ENCODE measurements around the gene MUSTN1.

MUSTN1 gene

GRCh38 chr3:52831500-52832301 is 3.1 kb downstream of the MUSTN1 start:
- Mint-ChIP-seq H3K27me3 (ENCODE audit: low read depth) (no peaks in the 10 kb centered on the region), H3K9me3 (no peaks in the 10 kb centered on the region), H3K27ac (no peak overlapping the region)

DNA sequence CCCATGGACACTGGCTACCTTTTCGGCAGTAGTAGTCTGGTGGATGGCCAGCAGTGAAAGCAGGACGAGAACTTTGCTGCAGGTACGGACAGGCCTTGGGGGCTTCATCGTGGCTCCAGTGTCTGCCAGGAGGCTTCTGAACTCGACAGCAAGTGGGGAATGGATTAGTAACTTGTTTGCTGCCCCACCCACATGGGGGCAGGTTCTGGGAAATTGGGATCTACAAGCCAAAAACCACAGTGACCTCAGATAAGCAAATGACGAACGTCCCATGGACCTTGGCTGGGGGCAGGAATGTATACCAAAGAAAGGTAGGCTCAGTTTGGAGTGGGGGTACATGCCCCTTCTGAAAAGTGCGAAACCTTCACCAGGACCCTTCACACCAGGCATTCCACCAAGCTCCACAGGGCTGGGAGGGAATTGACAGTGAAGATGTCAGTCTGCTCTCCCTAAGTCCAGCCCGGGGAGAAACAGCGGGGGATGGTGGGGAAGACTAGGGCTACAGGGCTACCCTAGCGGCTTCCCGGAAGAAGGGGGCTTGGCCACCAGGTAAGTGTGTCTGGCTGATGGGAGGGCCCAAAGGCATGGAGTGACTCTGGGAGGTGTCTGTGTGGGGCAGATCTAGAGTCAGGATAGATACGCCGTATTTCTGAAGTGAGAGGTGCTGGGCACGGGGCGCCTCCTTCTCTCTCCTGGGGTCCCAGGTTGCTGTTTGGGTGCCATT is 4.1 kb downstream of the MUSTN1 start, which contains the start of gene ITIH4:
TSS of gene ITIH4 (minus strand) at position 138 of the 724 bp plus-strand sequence. CDS start at position 108, 30 bp downstream.
- no peak within 1 kb of the TSS for H3K4me3 Mint-ChIP-seq
- peak within 1 kb of the TSS; percentile 15 for H3K27ac Mint-ChIP-seq

More at GRCh38 chr3:52831500-52832301, 3.1 kb downstream of the MUSTN1 start:
- H3K36me3 Mint-ChIP-seq (ENCODE audit: low read depth), result peaks cover 2% of the 10 kb centered on the region
- H3K4me1 Mint-ChIP-seq (ENCODE audit: low read depth), result peaks cover 4% of the 10 kb centered on the region
- no peak overlapping the region for H3K4me3 Mint-ChIP-seq

GRCh38 chr3:52829906-52830463 is 4.8 kb downstream of the MUSTN1 start:
- no peaks in the 10 kb centered on the region for H3K36me3 Mint-ChIP-seq (ENCODE audit: low read depth)
- H3K9me3 Mint-ChIP-seq, result no peaks in the 10 kb centered on the region
- H3K4me3 Mint-ChIP-seq, result no peak overlapping the region
- no peaks in the 10 kb centered on the region for H3K4me1 Mint-ChIP-seq (ENCODE audit: low read depth)
- no peaks in the 10 kb centered on the region for H3K27me3 Mint-ChIP-seq (ENCODE audit: low read depth)
- no peak overlapping the region for H3K27ac Mint-ChIP-seq

More for the DNA sequence above, 4.1 kb downstream of the MUSTN1 start, which contains the start of gene ITIH4:
- H3K9me3 Mint-ChIP-seq, result no peaks in the 10 kb centered on the region
- no peaks in the 10 kb centered on the region for H3K4me1 Mint-ChIP-seq (ENCODE audit: low read depth)
- H3K36me3 Mint-ChIP-seq (ENCODE audit: low read depth), result peaks cover 2% of the 10 kb centered on the region
- no peaks in the 10 kb centered on the region for H3K27me3 Mint-ChIP-seq (ENCODE audit: low read depth)

- Mint-ChIP-seq H3K27me3 (ENCODE audit: low read depth) (no peaks in the 10 kb centered on the region), H3K36me3 (ENCODE audit: low read depth) (no peaks in the 10 kb centered on the region), H3K27ac (no peak overlapping the region), H3K9me3 (no peaks in the 10 kb centered on the region), H3K4me1 (ENCODE audit: low read depth) (no peaks in the 10 kb centered on the region), H3K4me3 (no peak overlapping the region)
Measured at GRCh38 chr3:52829482-52829881, 5.3 kb downstream of the MUSTN1 start.

DNA sequence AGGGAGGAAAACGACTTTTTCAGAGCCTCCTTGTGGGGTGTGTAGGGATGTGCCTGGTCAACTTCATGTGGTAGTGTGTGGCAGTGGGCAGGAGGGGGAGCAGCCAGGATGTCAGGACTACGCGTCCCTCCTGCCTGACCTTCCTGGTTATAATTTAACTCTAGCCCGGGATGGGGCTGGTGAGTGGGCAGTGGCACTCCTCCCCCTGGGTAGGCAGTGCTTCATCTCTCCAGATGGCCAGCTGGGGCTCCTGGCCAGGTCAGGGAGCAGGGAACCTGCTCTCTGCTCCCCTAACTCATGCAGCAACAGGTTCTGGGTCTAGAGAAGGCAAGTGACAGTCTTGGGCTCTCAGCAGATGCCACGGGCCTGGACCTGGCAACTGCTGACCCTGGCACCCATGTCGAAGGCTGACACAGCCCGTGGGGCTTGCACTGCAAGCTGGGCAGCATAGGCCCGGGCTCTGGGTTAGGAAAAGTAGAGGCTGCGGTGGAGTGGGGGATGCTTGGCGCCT is 6.9 kb downstream of the MUSTN1 start:
- H3K36me3 Mint-ChIP-seq (ENCODE audit: low read depth), result no peaks in the 10 kb centered on the region
- no peaks in the 10 kb centered on the region for H3K9me3 Mint-ChIP-seq
- no peaks in the 10 kb centered on the region for H3K27me3 Mint-ChIP-seq (ENCODE audit: low read depth)
- no peak overlapping the region for H3K27ac Mint-ChIP-seq
- no peak overlapping the region for H3K4me3 Mint-ChIP-seq
- no peaks in the 10 kb centered on the region for H3K4me1 Mint-ChIP-seq (ENCODE audit: low read depth)

DNA sequence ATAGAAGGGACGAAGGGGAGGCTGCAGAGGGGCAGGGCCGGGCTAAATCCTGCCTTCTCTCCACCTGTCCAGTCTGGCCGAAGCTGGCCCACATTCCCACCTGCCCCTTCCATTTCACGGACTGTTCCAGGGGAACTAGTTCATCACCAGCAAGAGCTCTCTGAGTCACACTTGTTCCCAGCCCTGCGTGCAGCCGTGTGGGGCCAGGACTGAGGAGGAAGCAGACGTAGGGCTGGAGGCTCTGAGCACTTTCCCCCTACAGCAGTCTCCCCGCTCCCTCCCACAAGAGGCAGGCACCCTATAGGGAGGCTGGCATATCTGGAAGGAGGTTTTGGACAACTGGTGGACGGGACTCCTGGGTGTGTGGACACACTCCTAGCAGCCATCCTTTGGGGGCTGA is 7.4 kb downstream of the MUSTN1 start:
- Mint-ChIP-seq H3K4me3 (no peak overlapping the region), H3K9me3 (no peaks in the 10 kb centered on the region), H3K27ac (no peak overlapping the region), H3K36me3 (ENCODE audit: low read depth) (no peaks in the 10 kb centered on the region), H3K4me1 (ENCODE audit: low read depth) (no peaks in the 10 kb centered on the region), H3K27me3 (ENCODE audit: low read depth) (no peaks in the 10 kb centered on the region)

DNA sequence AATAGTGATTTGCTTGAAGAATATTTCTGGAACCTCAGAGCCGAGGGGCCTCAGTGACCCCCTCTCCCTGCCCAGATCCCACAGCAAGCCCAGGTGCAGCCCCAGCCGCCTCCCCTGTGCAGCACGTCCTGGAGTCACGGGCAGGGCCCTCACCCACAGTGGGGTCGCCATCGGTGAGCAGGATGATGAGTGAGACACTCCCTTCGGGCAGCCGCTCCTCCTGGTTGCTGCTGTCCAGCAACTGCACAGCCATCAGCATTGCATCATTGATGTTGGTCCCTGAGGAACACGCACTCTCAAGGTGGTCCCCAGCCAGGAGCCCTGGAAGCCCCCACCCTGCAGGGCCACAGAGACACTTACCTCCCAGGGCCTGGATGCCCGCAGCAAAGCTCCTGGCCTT is 10.8 kb downstream of the MUSTN1 start:
- no peak overlapping the region for H3K4me3 Mint-ChIP-seq
- no peaks in the 10 kb centered on the region for H3K36me3 Mint-ChIP-seq (ENCODE audit: low read depth)
- H3K9me3 Mint-ChIP-seq, result no peaks in the 10 kb centered on the region
- no peak overlapping the region for H3K27ac Mint-ChIP-seq
- no peaks in the 10 kb centered on the region for H3K4me1 Mint-ChIP-seq (ENCODE audit: low read depth)
- no peaks in the 10 kb centered on the region for H3K27me3 Mint-ChIP-seq (ENCODE audit: low read depth)

- Mint-ChIP-seq H3K36me3 (ENCODE audit: low read depth) (no peaks in the 10 kb centered on the region), H3K4me1 (ENCODE audit: low read depth) (no peaks in the 10 kb centered on the region)
Measured at GRCh38 chr3:52822363-52822762, 12.5 kb downstream of the MUSTN1 start.

DNA sequence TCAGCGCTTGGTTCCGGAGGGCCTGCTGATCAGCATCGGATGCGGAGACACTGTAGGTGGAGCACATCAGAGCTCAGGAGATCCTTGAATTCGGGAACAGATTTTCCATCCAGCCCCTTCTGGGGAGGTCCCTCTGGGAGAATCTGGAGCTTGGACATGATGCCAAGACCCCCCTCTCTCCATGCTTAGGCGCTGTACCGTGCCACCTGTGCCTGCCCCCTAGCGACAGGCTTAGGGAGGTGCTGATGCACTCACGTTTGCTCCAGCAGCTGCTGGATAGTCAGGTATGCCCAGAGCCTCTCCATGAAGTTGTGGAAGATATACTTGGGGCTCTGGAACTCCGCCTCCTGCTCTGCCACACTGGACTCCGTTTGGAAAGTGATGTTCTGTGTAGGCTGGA is 14.1 kb downstream of the MUSTN1 start:
- Mint-ChIP-seq H3K4me3 (no peak overlapping the region), H3K27me3 (ENCODE audit: low read depth) (no peaks in the 10 kb centered on the region), H3K36me3 (ENCODE audit: low read depth) (no peaks in the 10 kb centered on the region), H3K9me3 (no peaks in the 10 kb centered on the region), H3K27ac (no peak overlapping the region), H3K4me1 (ENCODE audit: low read depth) (no peaks in the 10 kb centered on the region)

More at GRCh38 chr3:52822363-52822762, 12.5 kb downstream of the MUSTN1 start:
- H3K27me3 Mint-ChIP-seq (ENCODE audit: low read depth), result no peaks in the 10 kb centered on the region
- no peak overlapping the region for H3K4me3 Mint-ChIP-seq
- no peak overlapping the region for H3K27ac Mint-ChIP-seq
- no peaks in the 10 kb centered on the region for H3K9me3 Mint-ChIP-seq

DNA sequence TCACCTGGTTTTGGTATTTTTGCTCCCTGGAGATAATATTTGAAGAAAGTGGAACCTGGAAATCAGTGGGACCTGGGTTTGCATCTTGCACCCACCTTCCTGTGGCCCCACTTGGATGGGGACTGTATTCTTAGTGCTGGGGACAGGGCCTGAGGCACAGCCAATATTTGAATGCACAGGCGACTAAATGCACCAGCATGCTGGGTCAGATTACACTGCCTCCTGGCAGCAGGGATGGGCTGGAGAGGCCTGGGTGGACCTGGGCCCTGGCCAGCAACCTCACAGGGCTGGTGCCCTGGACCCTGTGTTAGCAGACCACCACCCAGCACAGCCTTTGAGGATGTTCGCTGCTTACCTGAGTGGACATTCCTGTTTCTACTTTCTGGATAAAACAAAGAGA is 14.9 kb downstream of the MUSTN1 start:
- no peaks in the 10 kb centered on the region for H3K4me1 Mint-ChIP-seq (ENCODE audit: low read depth)
- H3K36me3 Mint-ChIP-seq (ENCODE audit: low read depth), result no peaks in the 10 kb centered on the region
- no peaks in the 10 kb centered on the region for H3K27me3 Mint-ChIP-seq (ENCODE audit: low read depth)
- no peak overlapping the region for H3K27ac Mint-ChIP-seq
- no peaks in the 10 kb centered on the region for H3K9me3 Mint-ChIP-seq
- no peak overlapping the region for H3K4me3 Mint-ChIP-seq

DNA sequence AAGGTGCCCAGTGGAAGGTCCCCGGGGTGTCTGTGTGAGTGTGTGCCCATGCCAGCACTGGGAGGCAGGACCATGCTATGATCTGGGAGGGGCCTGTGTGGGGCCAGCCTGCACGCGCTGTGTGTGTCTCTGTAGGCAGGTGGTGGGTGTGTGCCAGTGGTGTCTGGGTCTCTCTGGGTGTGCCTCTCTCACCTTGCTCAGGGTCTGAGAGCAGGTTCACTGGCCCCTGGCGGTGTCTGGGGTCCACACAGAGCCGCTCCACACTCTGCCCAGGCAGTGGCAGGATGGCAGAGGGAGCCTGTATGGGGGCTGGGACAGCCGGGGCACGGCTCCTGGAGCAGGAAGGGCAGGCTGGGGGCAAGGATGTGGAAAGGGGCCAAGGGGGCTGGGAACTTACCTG is 17.0 kb downstream of the MUSTN1 start:
- no peaks in the 10 kb centered on the region for H3K9me3 Mint-ChIP-seq
- no peak overlapping the region for H3K4me3 Mint-ChIP-seq
- H3K27me3 Mint-ChIP-seq (ENCODE audit: low read depth), result no peaks in the 10 kb centered on the region
- no peak overlapping the region for H3K27ac Mint-ChIP-seq
- H3K4me1 Mint-ChIP-seq (ENCODE audit: low read depth), result no peaks in the 10 kb centered on the region
- no peaks in the 10 kb centered on the region for H3K36me3 Mint-ChIP-seq (ENCODE audit: low read depth)

DNA sequence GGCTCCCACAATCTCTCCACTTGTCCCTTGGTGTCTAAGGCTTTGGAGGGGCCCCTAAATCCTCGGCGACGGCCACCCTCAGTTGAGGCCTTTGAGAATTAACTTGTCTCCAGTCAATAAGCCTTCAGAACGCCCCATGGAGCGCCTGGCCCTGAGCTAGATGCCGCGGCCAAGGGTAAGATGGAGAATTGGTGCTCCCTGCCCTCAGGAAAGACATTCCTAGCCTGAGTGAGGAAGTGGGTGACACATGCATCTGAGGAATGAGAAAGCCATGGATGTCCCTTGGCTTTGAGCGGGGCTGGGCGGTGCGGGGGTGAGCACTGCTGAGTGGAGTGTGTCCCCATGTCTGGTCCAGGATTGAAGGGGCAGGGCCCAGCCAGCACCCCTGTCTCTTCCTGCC is 17.6 kb downstream of the MUSTN1 start:
- Mint-ChIP-seq H3K27me3 (ENCODE audit: low read depth) (no peaks in the 10 kb centered on the region), H3K36me3 (ENCODE audit: low read depth) (no peaks in the 10 kb centered on the region), H3K27ac (no peak overlapping the region), H3K4me3 (no peak overlapping the region), H3K9me3 (no peaks in the 10 kb centered on the region), H3K4me1 (ENCODE audit: low read depth) (no peaks in the 10 kb centered on the region)

- no peak overlapping the region for H3K4me3 Mint-ChIP-seq
- no peaks in the 10 kb centered on the region for H3K27me3 Mint-ChIP-seq (ENCODE audit: low read depth)
- H3K27ac Mint-ChIP-seq, result no peak overlapping the region
- no peaks in the 10 kb centered on the region for H3K36me3 Mint-ChIP-seq (ENCODE audit: low read depth)
- no peaks in the 10 kb centered on the region for H3K9me3 Mint-ChIP-seq
- H3K4me1 Mint-ChIP-seq (ENCODE audit: low read depth), result no peaks in the 10 kb centered on the region
Measured at GRCh38 chr3:52816654-52817053, 18.2 kb downstream of the MUSTN1 start.

DNA sequence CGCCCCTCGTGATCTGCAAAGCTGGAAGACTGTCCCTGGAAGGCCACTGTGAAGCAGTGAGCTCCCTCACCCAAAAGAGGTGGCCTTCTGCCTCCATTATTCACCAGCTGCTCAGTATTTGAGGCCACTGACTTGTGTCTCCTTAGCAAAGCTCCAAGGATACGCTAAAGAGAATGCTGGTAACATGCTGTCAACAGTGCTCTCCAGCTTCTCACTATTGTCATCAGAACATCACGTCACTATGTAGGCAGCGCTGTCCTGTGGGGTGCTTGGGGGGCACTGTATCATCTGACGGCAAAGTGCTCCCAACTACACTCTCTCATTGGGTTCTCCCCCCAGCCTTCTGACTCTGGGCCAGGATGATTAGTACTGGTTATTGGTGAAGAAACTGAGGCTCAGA is 18.6 kb downstream of the MUSTN1 start:
- Mint-ChIP-seq H3K36me3 (ENCODE audit: low read depth) (no peaks in the 10 kb centered on the region), H3K9me3 (no peaks in the 10 kb centered on the region), H3K4me3 (no peak overlapping the region), H3K4me1 (ENCODE audit: low read depth) (no peaks in the 10 kb centered on the region), H3K27ac (no peak overlapping the region), H3K27me3 (ENCODE audit: low read depth) (no peaks in the 10 kb centered on the region)

DNA sequence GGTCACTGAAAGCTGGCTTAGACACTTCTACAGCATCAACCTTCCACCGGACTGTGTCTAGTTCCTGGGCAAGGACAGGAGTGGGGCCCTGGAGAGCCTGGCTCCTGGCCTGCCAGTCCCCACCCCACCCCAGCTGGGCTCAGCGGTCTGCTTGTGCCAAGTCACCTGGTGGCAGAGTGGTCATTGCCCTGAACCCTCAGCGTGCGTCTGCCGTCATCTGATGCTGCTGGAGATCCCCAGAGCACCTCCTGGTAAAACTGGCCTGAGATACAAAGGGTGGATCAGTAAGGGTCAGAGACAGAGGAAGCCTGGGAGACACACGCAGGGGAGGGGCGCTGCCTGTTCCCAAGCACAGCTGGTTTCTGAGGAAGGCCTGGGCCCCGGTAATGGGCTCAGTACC is 21.0 kb downstream of the MUSTN1 start:
- Mint-ChIP-seq H3K9me3 (no peaks in the 10 kb centered on the region), H3K27me3 (ENCODE audit: low read depth) (peaks cover 4% of the 10 kb centered on the region), H3K4me1 (ENCODE audit: low read depth) (peaks cover 4% of the 10 kb centered on the region), H3K27ac (no peak overlapping the region), H3K36me3 (ENCODE audit: low read depth) (no peaks in the 10 kb centered on the region), H3K4me3 (no peak overlapping the region)

All from T-helper 1 cell treated with Interleukin-12 subunit alpha and Interleukin-12 subunit beta and Interleukin-4 antibody, amounts not matched to agents 30 μg/mL and 1 μg/mL, for 36 hours (primary cell).